PC-3 (cell line): ENCODE results near the gene SMG6.
"Not testable (repeated sequence)": the region's sequence is repeated elsewhere in the genome, so short reads cannot be mapped to it uniquely, and the experiment has no call there.

Experiments
- CTCF ChIP-seq: fragments of 300-600 bp; sonication (generic); conservative IDR thresholded peaks from 2 replicates; pipeline ENCODE4 v1.5.1; 2017; ENCODE audit warnings: antibody characterized with exemption, low read depth, mild to moderate bottlenecking, low read length
- EZH2 ChIP-seq: fragments of 300-600 bp; sonication (generic); IDR thresholded peaks from one replicate; pipeline ENCODE4 v1.6.1; 2017; ENCODE audit warnings: antibody characterized with exemption, mild to moderate bottlenecking, low read length; ENCODE audit not compliant: unreplicated experiment
- EZH2phosphoT487 ChIP-seq: fragments of 300-600 bp; sonication (generic); IDR thresholded peaks from 2 replicates; pipeline ENCODE4 v1.6.1; 2018; ENCODE audit warnings: mild to moderate bottlenecking, antibody characterized with exemption, low read length, borderline replicate concordance

- TF ChIP-seq CTCF, EZH2, EZH2phosphoT487: not testable (repeated sequence)
Observed at GRCh38 chr17:2142682-2143081, 160.9 kb downstream of the SMG6 start.
